DND-41 (cell line): ENCODE data around the gene ZNF506.
A peak's percentile ranks its signal among the peaks of the same experiment; 100 is the strongest.

ENCODE experiments used
- EZH2 ChIP-seq: IDR thresholded peaks from 3 replicates; pipeline ENCODE4 v1.6.1; 2012; ENCODE audit warnings: borderline replicate concordance, low read depth, mild to moderate bottlenecking, moderate library complexity, low read length, inconsistent platforms; ENCODE audit not compliant: severe bottlenecking
- TF ChIP-seq, protein P1 (sequence below): IDR thresholded peaks from 2 replicates; pipeline ENCODE4 v1.5.1; 2012; ENCODE audit warnings: borderline replicate concordance, low read length, moderate library complexity, mild to moderate bottlenecking; ENCODE audit not compliant: poor library complexity, severe bottlenecking; ENCODE audit errors: extremely low read depth

DNA sequence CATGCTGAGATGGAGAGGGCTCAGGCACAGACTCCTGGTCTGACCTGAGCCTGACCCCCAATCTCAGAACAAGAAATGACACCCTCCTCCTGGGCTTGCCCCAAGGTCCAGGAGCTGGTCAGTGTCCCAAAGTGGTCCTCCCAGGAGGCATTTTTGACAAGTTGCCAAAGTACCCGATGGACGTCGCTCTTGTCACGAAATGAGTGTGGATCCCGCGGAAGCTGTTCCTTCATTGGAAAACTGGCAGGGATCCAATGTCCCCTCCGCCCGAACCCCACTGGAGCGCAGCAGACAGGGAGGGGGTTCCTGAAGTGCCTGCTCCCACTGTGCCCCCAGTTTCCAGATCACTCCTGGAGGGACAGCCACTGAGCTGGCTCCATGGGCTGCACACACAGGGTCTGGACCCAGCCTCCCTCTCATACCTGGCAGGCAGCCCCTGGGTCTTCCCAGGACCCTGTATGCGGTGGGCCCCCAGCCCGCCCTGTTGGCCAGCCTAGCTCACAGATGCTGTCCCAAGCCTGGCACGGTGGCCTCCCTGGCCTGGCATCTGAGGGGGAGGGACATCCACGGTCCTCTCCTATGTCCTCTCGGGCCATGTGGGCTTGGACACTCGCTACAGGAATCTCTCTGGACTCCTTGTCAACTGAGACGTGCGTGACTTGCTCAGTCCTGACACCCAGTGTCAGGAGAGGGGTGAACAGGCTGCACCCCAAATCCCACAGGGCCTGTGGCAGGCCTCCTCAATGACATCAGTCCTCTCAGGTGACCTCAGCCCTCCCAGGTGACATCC is 75.9 kb downstream of the ZNF506 start:
- TF ChIP-seq, protein P1, sequence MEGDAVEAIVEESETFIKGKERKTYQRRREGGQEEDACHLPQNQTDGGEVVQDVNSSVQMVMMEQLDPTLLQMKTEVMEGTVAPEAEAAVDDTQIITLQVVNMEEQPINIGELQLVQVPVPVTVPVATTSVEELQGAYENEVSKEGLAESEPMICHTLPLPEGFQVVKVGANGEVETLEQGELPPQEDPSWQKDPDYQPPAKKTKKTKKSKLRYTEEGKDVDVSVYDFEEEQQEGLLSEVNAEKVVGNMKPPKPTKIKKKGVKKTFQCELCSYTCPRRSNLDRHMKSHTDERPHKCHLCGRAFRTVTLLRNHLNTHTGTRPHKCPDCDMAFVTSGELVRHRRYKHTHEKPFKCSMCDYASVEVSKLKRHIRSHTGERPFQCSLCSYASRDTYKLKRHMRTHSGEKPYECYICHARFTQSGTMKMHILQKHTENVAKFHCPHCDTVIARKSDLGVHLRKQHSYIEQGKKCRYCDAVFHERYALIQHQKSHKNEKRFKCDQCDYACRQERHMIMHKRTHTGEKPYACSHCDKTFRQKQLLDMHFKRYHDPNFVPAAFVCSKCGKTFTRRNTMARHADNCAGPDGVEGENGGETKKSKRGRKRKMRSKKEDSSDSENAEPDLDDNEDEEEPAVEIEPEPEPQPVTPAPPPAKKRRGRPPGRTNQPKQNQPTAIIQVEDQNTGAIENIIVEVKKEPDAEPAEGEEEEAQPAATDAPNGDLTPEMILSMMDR = peak; percentile 13
- TF ChIP-seq EZH2 = no peak
